HepG2 (cell line): ENCODE measurements around the gene WWP2. TPM values are rescaled to one million over a fixed set of nuclear protein-coding genes. Genes with fewer than 3 reads are reported as not detected.

ENCODE experiments used
- AFF4 ChIP-seq: sonication (generic); formaldehyde crosslinking; IDR thresholded peaks from 2 replicates; pipeline ENCODE4 v1.4.0; 2020; ENCODE audit warnings: missing genetic modification reagents
- ARNTL ChIP-seq: sonication (generic); formaldehyde crosslinking; IDR thresholded peaks from 2 replicates; pipeline ENCODE4 v1.4.0; 2020; ENCODE audit warnings: mild to moderate bottlenecking, missing genetic modification reagents
- ASH2L ChIP-seq: fragments of 300-600, 200-600 bp; sonication (generic); IDR thresholded peaks from 2 replicates; pipeline ENCODE4 v1.7.0; 2017; ENCODE audit warnings: low read depth, mild to moderate bottlenecking, moderate library complexity, mixed read lengths, low read length; ENCODE audit not compliant: insufficient read length
- KLF13 ChIP-seq: sonication (generic); formaldehyde crosslinking; IDR thresholded peaks from 2 replicates; pipeline ENCODE4 v1.4.0; 2020; ENCODE audit warnings: mild to moderate bottlenecking, missing genetic modification reagents
- PHF8 ChIP-seq: sonication (generic); formaldehyde crosslinking; IDR thresholded peaks from 2 replicates; pipeline ENCODE4 v1.5.0; 2020; ENCODE audit warnings: missing genetic modification reagents
- SATB2 ChIP-seq: sonication (generic); formaldehyde crosslinking; IDR thresholded peaks from 2 replicates; pipeline ENCODE4 v1.5.0; 2020; ENCODE audit warnings: missing genetic modification reagents
- SCMH1 ChIP-seq: sonication (generic); formaldehyde crosslinking; IDR thresholded peaks from 2 replicates; pipeline ENCODE4 v1.9.0; 2021; ENCODE audit warnings: missing genetic modification reagents, mild to moderate bottlenecking, borderline replicate concordance
- SKIL ChIP-seq: sonication (generic); formaldehyde crosslinking; IDR thresholded peaks from 2 replicates; pipeline ENCODE4 v1.8.0; 2022; ENCODE audit warnings: missing genetic modification reagents, mild to moderate bottlenecking, moderate library complexity, borderline replicate concordance
- ZBTB21 ChIP-seq: sonication (generic); formaldehyde crosslinking; IDR thresholded peaks from 2 replicates; pipeline ENCODE4 v1.4.0; 2020; ENCODE audit warnings: missing genetic modification reagents
- ZC3H4 ChIP-seq: sonication (generic); formaldehyde crosslinking; IDR thresholded peaks from 2 replicates; pipeline ENCODE4 v1.4.0; 2020; ENCODE audit warnings: missing genetic modification reagents, borderline replicate concordance
- ZFAT ChIP-seq: sonication (generic); formaldehyde crosslinking; conservative IDR thresholded peaks from 2 replicates; pipeline ENCODE4 v1.8.1; 2023; ENCODE audit warnings: missing genetic modification reagents, inconsistent platforms
- ZFP62 ChIP-seq: sonication (generic); formaldehyde crosslinking; IDR thresholded peaks from 2 replicates; pipeline ENCODE4 v1.4.0; 2020; ENCODE audit warnings: missing genetic modification reagents
- ZKSCAN8 ChIP-seq: IDR thresholded peaks from 2 replicates; pipeline ENCODE4 v1.6.1; 2016; ENCODE audit warnings: borderline replicate concordance, missing genetic modification reagents, missing compliant biosample characterization
- ZNF280D ChIP-seq: sonication (generic); formaldehyde crosslinking; IDR thresholded peaks from 2 replicates; pipeline ENCODE4 v1.5.1; 2020; ENCODE audit warnings: mild to moderate bottlenecking, missing genetic modification reagents
- ZNF605 ChIP-seq: sonication (generic); formaldehyde crosslinking; IDR thresholded peaks from 2 replicates; pipeline ENCODE4 v1.8.0; 2022; ENCODE audit warnings: mild to moderate bottlenecking, missing genetic modification reagents
- polyA plus RNA-seq, 8 experiments: library from polyadenylated mRNA; depleted of rRNA in 3 of 8; stranded (reverse) in 7 of 8; unstranded in 1 of 8; fragments of >200 nt; fragmentation: Illumina TruSeq in 4 of 8; extraction: Trizol in 4 of 8; gene quantifications; 2 replicates each; pipeline versions ENCODE4 v1.2.1 to v1.2.3, GENCODE V29; 2011 to 2016; ENCODE audit warnings: low read depth in 4 of 8, missing spikeins in 1 of 8, mixed read lengths in 1 of 8; ENCODE audit not compliant: insufficient read depth in 1 of 8
- total RNA-seq, 5 experiments: library from RNA; depleted of rRNA; stranded (reverse); fragments of >200 nt; fragmentation: Illumina TruSeq; extraction: Trizol; gene quantifications; 2 replicates each; pipeline ENCODE4 v1.2.3, GENCODE V29; 2016; ENCODE audit warnings: low read depth in 1 of 5
- TF ChIP-seq, protein P1 (sequence below): sonication (generic); formaldehyde crosslinking; IDR thresholded peaks from 2 replicates; pipeline ENCODE4 v1.4.0; 2020; ENCODE audit warnings: missing genetic modification reagents, borderline replicate concordance

WWP2 gene
- total and polyA plus RNA-seq, 2 of the 13 experiments (the other 11 are each of a cell fraction or from before 2014, with no cell fraction given): 11.4 to 28.2 TPM

- TF ChIP-seq SKIL (CRISPR knock-in tag) (peak; percentile 41; the same call in 1 of the 2 replicates), AFF4 (CRISPR knock-in tag) (0 out of 2 replicates have a peak, but pooled peaks have one; percentile 29), KLF13 (CRISPR knock-in tag) (no peak), ZFP62 (CRISPR knock-in tag) (no peak), ZNF605 (CRISPR knock-in tag) (no peak), SCMH1 (no peak), ZKSCAN8 (0 out of 2 replicates have a peak, but pooled peaks have one; percentile 52), ZFAT (no peak), ZNF280D (no peak), SATB2 (CRISPR knock-in tag) (no peak), PHF8 (CRISPR knock-in tag) (peak; percentile 44; the same call in 1 of the 2 replicates), ASH2L (peak; percentile 34), ARNTL (CRISPR knock-in tag) (0 out of 2 replicates have a peak, but pooled peaks have one; percentile 12), ZBTB21 (CRISPR knock-in tag) (no peak), ZC3H4 (CRISPR knock-in tag) (no peak)
- TF ChIP-seq, protein P1, sequence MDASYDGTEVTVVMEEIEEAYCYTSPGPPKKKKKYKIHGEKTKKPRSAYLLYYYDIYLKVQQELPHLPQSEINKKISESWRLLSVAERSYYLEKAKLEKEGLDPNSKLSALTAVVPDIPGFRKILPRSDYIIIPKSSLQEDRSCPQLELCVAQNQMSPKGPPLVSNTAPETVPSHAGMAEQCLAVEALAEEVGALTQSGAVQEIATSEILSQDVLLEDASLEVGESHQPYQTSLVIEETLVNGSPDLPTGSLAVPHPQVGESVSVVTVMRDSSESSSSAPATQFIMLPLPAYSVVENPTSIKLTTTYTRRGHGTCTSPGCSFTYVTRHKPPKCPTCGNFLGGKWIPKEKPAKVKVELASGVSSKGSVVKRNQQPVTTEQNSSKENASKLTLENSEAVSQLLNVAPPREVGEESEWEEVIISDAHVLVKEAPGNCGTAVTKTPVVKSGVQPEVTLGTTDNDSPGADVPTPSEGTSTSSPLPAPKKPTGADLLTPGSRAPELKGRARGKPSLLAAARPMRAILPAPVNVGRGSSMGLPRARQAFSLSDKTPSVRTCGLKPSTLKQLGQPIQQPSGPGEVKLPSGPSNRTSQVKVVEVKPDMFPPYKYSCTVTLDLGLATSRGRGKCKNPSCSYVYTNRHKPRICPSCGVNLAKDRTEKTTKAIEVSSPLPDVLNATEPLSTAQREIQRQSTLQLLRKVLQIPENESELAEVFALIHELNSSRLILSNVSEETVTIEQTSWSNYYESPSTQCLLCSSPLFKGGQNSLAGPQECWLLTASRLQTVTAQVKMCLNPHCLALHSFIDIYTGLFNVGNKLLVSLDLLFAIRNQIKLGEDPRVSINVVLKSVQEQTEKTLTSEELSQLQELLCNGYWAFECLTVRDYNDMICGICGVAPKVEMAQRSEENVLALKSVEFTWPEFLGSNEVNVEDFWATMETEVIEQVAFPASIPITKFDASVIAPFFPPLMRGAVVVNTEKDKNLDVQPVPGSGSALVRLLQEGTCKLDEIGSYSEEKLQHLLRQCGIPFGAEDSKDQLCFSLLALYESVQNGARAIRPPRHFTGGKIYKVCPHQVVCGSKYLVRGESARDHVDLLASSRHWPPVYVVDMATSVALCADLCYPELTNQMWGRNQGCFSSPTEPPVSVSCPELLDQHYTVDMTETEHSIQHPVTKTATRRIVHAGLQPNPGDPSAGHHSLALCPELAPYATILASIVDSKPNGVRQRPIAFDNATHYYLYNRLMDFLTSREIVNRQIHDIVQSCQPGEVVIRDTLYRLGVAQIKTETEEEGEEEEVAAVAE (CRISPR knock-in tag): no peak
Observed at GRCh38 chr16:69839798-69840409, 77.8 kb downstream of the WWP2 start (continued).
